WTC11 (cell line): ENCODE data around the gene BCL11A. TPM values are rescaled to one million over a fixed set of nuclear protein-coding genes. Genes with fewer than 3 reads are reported as not detected.

Source experiments
- ATAC-seq: fragments of 200-7000 bp; cut with Tn5 transposase; 2 replicates; pipeline ENCODE4 v1.10.0; 2021; ENCODE audit warnings: mild to moderate bottlenecking, moderate library complexity
- CTCF ChIA-PET: fragments of 300-600 bp; sonication (Branson Sonifier 250); formaldehyde crosslinking; loops from one replicate; lab custom pipeline; 2021; ENCODE audit warnings: antibody characterized with exemption; lab: Charles Lee
- POLR2A ChIA-PET: fragments of 350-600 bp; sonication (Branson Sonifier 250); formaldehyde crosslinking; loops from one replicate; lab custom pipeline; 2021; ENCODE audit warnings: antibody characterized with exemption; lab: Charles Lee
- DNase-seq: peaks from one replicate; pipeline ENCODE4 v3.0.0; 2021; ENCODE audit warnings: low spot score
- H3K27ac Mint-ChIP-seq: 2 replicates; pipeline ENCODE4 v1.8.0; 2021; ENCODE audit warnings: mixed read lengths
- H3K27me3 Mint-ChIP-seq: 2 replicates; pipeline ENCODE4 v1.8.0; 2021; ENCODE audit warnings: low read depth, mild to moderate bottlenecking, moderate library complexity, mixed read lengths
- H3K36me3 Mint-ChIP-seq: 2 replicates; pipeline ENCODE4 v1.8.0; 2021; ENCODE audit warnings: mixed read lengths
- H3K4me1 Mint-ChIP-seq: 2 replicates; pipeline ENCODE4 v1.8.0; 2022; ENCODE audit warnings: mixed read lengths
- H3K4me3 Mint-ChIP-seq: 2 replicates; pipeline ENCODE4 v1.8.0; 2021; ENCODE audit warnings: mild to moderate bottlenecking, moderate library complexity, mixed read lengths
- H3K9me3 Mint-ChIP-seq: 2 replicates; pipeline ENCODE4 v1.8.0; 2021; ENCODE audit warnings: mixed read lengths
- ATF1 ChIP-seq: sonication (generic); formaldehyde crosslinking; IDR thresholded peaks from 2 replicates; pipeline ENCODE4 v1.8.1; 2023; ENCODE audit warnings: mild to moderate bottlenecking, moderate library complexity, missing genetic modification reagents
- CTCF ChIP-seq: fragments of 200-600 bp; IDR thresholded peaks from 2 replicates; pipeline ENCODE4 v1.8.0; 2022; ENCODE audit warnings: antibody characterized with exemption
- ELF4 ChIP-seq: sonication (generic); formaldehyde crosslinking; IDR thresholded peaks from 2 replicates; pipeline ENCODE4 v1.8.1; 2022; ENCODE audit warnings: low read depth, mild to moderate bottlenecking, moderate library complexity, missing genetic modification reagents
- ESRRA ChIP-seq: sonication (generic); formaldehyde crosslinking; IDR thresholded peaks from 2 replicates; pipeline ENCODE4 v1.8.1; 2022; ENCODE audit warnings: mild to moderate bottlenecking, missing genetic modification reagents, borderline replicate concordance
- ETV6 ChIP-seq: sonication (generic); formaldehyde crosslinking; IDR thresholded peaks from 2 replicates; pipeline ENCODE4 v1.8.1; 2022; ENCODE audit warnings: mild to moderate bottlenecking, missing genetic modification reagents
- FOXK1 ChIP-seq: sonication (generic); formaldehyde crosslinking; IDR thresholded peaks from 2 replicates; pipeline ENCODE4 v1.8.0; 2022; ENCODE audit warnings: mild to moderate bottlenecking, moderate library complexity, missing genetic modification reagents
- GABPB1 ChIP-seq: sonication (generic); formaldehyde crosslinking; IDR thresholded peaks from 2 replicates; pipeline ENCODE4 v1.8.1; 2023; ENCODE audit warnings: mild to moderate bottlenecking, missing genetic modification reagents
- MXD4 ChIP-seq: fragments of 250-450 bp; sonication (Bioruptor Pico); IDR thresholded peaks from 2 replicates; pipeline ENCODE4 v1.8.0; 2021; ENCODE audit warnings: mild to moderate bottlenecking, moderate library complexity, borderline replicate concordance
- NFATC4 ChIP-seq: fragments of 250-450 bp; sonication (Bioruptor Pico); IDR thresholded peaks from 2 replicates; pipeline ENCODE4 v1.9.0; 2021; ENCODE audit warnings: mild to moderate bottlenecking
- PRRX2 ChIP-seq: fragments of 250-450 bp; sonication (Bioruptor Pico); IDR thresholded peaks from 2 replicates; pipeline ENCODE4 v1.8.0; 2021; ENCODE audit warnings: mild to moderate bottlenecking
- SMAD4 ChIP-seq: sonication (generic); formaldehyde crosslinking; IDR thresholded peaks from 2 replicates; pipeline ENCODE4 v1.8.0; 2022; ENCODE audit warnings: mild to moderate bottlenecking, missing genetic modification reagents
- USF1 ChIP-seq: sonication (generic); formaldehyde crosslinking; IDR thresholded peaks from 2 replicates; pipeline ENCODE4 v1.8.0; 2022; ENCODE audit warnings: mild to moderate bottlenecking, missing genetic modification reagents
- ZNF138 ChIP-seq: sonication (generic); formaldehyde crosslinking; conservative IDR thresholded peaks from 2 replicates; pipeline ENCODE4 v1.8.1; 2022; ENCODE audit warnings: mild to moderate bottlenecking, moderate library complexity, missing genetic modification reagents
- ZNF512 ChIP-seq: sonication (generic); formaldehyde crosslinking; IDR thresholded peaks from 2 replicates; pipeline ENCODE4 v1.8.1; 2022; ENCODE audit warnings: missing genetic modification reagents, borderline replicate concordance
- total RNA-seq: library from RNA; stranded (reverse); gene quantifications from 3 replicates; pipeline ENCODE4 v1.2.3, GENCODE V29; 2021
- TF ChIP-seq, protein P1 (sequence below): sonication (generic); formaldehyde crosslinking; IDR thresholded peaks from 2 replicates; pipeline ENCODE4 v1.8.0; 2023; ENCODE audit warnings: mild to moderate bottlenecking, missing genetic modification reagents
- TF ChIP-seq, protein P2 (sequence below): sonication (generic); formaldehyde crosslinking; IDR thresholded peaks from 2 replicates; pipeline ENCODE4 v1.8.0; 2022; ENCODE audit warnings: missing genetic modification reagents

Gene BCL11A
- total RNA-seq, 1 experiment from 2014 or later = 53.2 TPM

- peak; percentile 74 for ATAC-seq
- no peaks in the 10 kb centered on the region for H3K27me3 Mint-ChIP-seq
- TF ChIP-seq, protein P1, sequence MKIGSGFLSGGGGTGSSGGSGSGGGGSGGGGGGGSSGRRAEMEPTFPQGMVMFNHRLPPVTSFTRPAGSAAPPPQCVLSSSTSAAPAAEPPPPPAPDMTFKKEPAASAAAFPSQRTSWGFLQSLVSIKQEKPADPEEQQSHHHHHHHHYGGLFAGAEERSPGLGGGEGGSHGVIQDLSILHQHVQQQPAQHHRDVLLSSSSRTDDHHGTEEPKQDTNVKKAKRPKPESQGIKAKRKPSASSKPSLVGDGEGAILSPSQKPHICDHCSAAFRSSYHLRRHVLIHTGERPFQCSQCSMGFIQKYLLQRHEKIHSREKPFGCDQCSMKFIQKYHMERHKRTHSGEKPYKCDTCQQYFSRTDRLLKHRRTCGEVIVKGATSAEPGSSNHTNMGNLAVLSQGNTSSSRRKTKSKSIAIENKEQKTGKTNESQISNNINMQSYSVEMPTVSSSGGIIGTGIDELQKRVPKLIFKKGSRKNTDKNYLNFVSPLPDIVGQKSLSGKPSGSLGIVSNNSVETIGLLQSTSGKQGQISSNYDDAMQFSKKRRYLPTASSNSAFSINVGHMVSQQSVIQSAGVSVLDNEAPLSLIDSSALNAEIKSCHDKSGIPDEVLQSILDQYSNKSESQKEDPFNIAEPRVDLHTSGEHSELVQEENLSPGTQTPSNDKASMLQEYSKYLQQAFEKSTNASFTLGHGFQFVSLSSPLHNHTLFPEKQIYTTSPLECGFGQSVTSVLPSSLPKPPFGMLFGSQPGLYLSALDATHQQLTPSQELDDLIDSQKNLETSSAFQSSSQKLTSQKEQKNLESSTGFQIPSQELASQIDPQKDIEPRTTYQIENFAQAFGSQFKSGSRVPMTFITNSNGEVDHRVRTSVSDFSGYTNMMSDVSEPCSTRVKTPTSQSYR (CRISPR knock-in tag) = peak; percentile 76; the same call in 1 of the 2 replicates
- no peak for TF ChIP-seq ATF1 (CRISPR knock-in tag)
- CTCF ChIA-PET = interaction anchor here (2.6 kb wide), 1 partner anchor 19 kb away, joined by 9 read pairs; no protein-coding TSS in a partner anchor
- peak overlapping the region; percentile 60 for H3K4me3 Mint-ChIP-seq
- H3K9me3 Mint-ChIP-seq = no peaks in the 10 kb centered on the region
- DNase-seq = peak; percentile 65
- H3K27ac Mint-ChIP-seq = peak overlapping the region; percentile 82
- H3K36me3 Mint-ChIP-seq = peaks cover 15% of the 10 kb centered on the region
- POLR2A ChIA-PET = interaction anchor here (1.0 kb wide), 1 partner anchor 24 kb away, joined by 4 read pairs; no protein-coding TSS in a partner anchor
- H3K4me1 Mint-ChIP-seq = peaks cover 97% of the 10 kb centered on the region
These were observed 21.7 kb downstream of the BCL11A start for GRCh38 chr2:60531701-60532133.

- no peak for DNase-seq
- POLR2A ChIA-PET = interaction anchor here (0.6 to 1.0 kb wide), 3 partner anchors 25 to 964 kb away, joined by 3 to 4 read pairs (median 4); no protein-coding TSS in a partner anchor
These were observed 22.7 kb downstream of the BCL11A start for GRCh38 chr2:60530660-60531281.

DNA sequence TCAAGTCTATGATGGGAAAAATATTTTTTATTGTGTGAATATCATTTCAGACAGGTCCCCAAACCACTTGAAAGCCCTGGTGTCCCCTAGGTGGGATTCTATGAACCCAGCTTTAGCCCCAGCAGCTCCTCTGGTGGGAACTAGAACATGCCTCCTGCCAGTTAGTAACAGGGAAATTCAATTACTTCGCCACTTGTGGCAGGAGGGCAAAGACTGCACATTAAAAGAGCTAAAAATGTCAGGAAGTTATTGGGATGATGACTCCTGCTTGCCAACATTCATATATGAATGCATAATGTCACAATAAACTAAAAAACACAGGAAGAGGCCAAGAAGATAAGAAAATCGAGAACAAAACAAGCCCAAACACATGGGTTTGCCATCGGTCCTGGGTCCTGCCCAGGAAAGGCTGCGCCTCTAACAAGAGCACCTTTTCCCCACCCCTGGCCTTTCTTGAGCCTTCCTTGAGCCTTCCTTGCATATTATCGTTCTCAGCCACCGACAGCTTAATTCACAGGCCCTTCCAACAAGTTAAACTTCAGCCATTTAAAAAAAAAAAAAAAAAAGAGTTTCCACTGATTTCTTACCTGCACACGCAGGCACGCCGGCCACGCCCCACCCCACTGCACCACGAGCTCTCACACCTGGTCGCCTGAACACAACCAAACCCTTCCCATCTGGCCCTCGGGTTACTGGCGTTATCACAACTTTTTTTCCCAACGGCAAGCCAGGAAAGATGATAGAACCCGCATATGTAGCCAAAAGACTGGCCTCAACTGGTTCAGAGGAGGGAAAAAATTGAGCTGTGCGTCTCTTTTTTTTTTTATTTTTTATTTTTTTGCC is 23.4 kb downstream of the BCL11A start:
- peak overlapping the region; percentile 30 for H3K4me3 Mint-ChIP-seq
- H3K27me3 Mint-ChIP-seq = no peaks in the 10 kb centered on the region
- peaks cover 15% of the 10 kb centered on the region for H3K36me3 Mint-ChIP-seq
- ChIA-PET POLR2A (interaction anchor here (0.6 to 0.7 kb wide), 2 partner anchors 24 to 38 kb away, joined by 3 read pairs; partner anchors contain the start of gene BCL11A), CTCF (interaction anchor here (0.6 to 1.4 kb wide), 8 partner anchors 9 to 323 kb away, joined by 3 read pairs; no protein-coding TSS in a partner anchor)
- H3K4me1 Mint-ChIP-seq = peaks cover 92% of the 10 kb centered on the region
- peak; percentile 16; the same call in 1 of the 2 replicates for ATAC-seq
- H3K9me3 Mint-ChIP-seq = no peaks in the 10 kb centered on the region
- peak overlapping the region; percentile 69 for H3K27ac Mint-ChIP-seq
- no peak for DNase-seq
- TF ChIP-seq SMAD4 (CRISPR knock-in tag) (no peak), ZNF512 (CRISPR knock-in tag) (no peak), PRRX2 (no peak), MXD4 (no peak), USF1 (CRISPR knock-in tag) (no peak), CTCF (no peak), ESRRA (CRISPR knock-in tag) (no peak), ETV6 (no peak), ZNF138 (CRISPR knock-in tag) (no peak), ELF4 (CRISPR knock-in tag) (no peak)

More at GRCh38 chr2:60530660-60531281, 22.7 kb downstream of the BCL11A start:
- Mint-ChIP-seq H3K4me1 (peaks cover 92% of the 10 kb centered on the region), H3K27me3 (no peaks in the 10 kb centered on the region), H3K36me3 (peaks cover 15% of the 10 kb centered on the region), H3K9me3 (no peaks in the 10 kb centered on the region), H3K4me3 (peak overlapping the region; percentile 52), H3K27ac (peak overlapping the region; percentile 84)
- ATAC-seq = peak; percentile 14
- TF ChIP-seq GABPB1 (CRISPR knock-in tag) = no peak
- TF ChIP-seq SMAD4 (CRISPR knock-in tag) = no peak
- no peak for TF ChIP-seq FOXK1
- no peak for TF ChIP-seq NFATC4 (CRISPR knock-in tag)
- TF ChIP-seq, protein P2, sequence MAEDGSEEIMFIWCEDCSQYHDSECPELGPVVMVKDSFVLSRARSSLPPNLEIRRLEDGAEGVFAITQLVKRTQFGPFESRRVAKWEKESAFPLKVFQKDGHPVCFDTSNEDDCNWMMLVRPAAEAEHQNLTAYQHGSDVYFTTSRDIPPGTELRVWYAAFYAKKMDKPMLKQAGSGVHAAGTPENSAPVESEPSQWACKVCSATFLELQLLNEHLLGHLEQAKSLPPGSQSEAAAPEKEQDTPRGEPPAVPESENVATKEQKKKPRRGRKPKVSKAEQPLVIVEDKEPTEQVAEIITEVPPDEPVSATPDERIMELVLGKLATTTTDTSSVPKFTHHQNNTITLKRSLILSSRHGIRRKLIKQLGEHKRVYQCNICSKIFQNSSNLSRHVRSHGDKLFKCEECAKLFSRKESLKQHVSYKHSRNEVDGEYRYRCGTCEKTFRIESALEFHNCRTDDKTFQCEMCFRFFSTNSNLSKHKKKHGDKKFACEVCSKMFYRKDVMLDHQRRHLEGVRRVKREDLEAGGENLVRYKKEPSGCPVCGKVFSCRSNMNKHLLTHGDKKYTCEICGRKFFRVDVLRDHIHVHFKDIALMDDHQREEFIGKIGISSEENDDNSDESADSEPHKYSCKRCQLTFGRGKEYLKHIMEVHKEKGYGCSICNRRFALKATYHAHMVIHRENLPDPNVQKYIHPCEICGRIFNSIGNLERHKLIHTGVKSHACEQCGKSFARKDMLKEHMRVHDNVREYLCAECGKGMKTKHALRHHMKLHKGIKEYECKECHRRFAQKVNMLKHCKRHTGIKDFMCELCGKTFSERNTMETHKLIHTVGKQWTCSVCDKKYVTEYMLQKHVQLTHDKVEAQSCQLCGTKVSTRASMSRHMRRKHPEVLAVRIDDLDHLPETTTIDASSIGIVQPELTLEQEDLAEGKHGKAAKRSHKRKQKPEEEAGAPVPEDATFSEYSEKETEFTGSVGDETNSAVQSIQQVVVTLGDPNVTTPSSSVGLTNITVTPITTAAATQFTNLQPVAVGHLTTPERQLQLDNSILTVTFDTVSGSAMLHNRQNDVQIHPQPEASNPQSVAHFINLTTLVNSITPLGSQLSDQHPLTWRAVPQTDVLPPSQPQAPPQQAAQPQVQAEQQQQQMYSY (CRISPR knock-in tag) = peak; percentile 90
- CTCF ChIA-PET = interaction anchor here (1.0 to 2.6 kb wide), 5 partner anchors 8 to 233 kb away, joined by 3 to 9 read pairs (median 3); no protein-coding TSS in a partner anchor
